ENCODE measurements around the gene SLC12A7.

SLC12A7 gene

DNA sequence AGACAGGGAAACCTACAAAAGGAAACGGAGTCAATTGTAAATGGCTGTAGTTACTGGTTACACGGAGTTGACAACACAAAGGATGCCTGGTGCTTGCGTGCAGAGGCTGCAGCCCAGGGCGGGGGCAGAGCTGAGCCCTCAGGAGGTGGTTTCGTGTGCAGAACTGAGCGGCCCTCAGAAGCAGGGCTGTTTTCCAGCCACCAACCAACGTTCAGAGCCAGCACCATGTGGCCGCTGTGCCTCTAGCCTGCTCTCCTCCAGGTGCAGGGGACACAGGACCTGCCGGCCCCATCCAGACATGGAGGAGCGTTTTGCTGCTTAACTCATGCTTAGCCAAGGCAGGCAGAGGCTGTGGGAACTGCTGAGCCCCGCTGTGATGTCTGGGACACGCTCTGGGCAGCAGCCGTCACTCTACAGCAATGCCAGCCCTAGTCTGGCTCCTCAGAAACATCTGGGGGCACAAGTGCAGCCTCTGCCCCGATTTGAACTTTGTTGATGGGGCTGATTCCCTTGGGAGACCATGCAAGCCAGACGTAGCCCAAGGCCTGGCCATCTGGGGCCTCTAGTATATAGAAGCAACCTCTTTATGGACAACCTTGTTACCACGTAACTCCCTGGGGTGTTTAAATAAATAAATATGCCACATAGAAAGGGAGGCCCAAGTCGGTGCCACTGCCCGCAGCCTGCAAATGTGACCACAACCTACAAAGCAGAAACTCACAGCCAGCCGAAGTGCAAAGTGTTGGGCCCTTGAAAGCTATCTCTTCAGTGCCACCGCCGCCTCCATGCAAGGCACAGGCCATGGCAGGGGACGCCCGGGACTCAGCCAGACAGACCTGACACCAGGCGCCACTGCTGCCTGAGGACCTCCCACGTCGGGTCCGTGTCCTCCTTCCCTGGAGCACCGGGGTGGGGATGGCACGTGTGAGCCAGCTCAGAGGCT, 61.2 kb downstream of the SLC12A7 start:
- DNase-seq (ENCODE audit: low read depth): no peak

DNA sequence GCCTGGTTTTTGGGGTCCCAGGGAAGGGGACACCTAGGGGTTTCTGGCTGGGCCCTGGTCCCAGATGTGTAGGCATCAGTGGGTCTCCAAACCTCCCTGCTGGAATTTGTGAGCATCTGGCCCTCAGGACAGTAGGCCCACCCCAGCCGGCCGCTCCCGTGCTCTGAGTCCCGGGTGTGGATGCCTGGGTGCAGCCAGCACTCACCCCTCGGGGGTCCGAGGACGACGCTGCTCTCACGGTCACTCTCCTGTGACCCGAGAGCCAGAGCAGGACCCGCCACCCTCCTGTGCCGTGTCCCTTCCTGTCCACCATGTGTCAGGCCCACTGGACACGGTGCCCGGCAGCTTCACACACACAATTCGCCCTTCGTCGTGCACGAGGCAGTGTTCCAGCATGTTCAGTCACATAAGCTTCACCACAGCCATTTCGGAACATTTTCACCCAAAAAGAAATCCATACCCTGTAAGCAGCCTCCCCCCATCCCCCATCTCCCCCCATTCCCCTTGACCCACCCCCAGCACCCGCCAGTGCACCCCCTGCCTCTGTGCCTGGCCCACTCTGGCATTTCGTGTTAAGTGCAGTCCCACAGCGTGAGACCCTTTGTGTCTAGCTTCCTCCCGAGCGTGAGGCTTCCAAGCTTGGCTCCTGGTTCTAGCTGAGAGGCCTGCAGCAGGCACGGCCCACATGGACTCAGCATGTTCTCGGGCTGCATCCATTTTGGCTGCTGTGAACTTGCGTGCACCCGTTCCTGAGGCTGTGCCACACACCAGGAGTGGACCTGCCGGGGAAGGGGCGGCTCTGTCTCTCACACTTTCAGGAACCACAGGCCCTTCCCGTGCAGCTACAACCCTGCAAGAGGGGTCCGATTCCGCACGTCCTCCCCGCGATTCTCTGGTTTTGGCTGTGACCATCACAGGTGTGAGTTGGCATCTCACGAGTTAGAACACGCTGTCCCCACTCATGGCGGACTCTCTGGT, 62.7 kb downstream of the SLC12A7 start:
- DNase-seq (ENCODE audit: low read depth): no peak

DNA sequence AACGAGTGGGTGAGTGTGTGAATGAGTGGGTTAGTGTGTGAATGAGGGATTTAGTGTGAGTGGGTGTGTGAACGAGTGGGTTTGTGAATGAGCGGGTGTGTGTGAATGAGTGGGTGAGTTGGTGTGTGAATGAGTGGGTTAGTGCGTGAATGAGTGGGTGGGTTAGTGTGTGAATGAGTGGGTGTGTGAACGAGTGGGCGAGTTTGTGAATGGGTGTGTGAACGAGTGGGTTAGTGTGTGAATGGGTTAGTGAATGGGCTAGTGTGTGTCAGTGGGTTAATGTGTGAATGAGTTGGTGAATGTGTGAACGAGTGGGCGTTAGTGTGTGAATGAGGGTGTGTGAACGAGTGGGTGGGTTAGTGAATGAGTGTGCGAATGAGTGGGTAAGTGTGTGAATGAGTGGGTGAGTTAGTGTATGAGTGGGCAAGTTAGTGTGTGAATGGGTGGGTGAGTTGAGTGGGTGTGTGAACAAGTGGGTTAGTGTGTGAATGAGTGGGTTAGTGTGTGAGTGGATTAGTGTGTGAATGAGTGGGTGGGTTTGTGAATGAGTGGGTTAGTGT, 63.6 kb downstream of the SLC12A7 start:
- DNase-seq (ENCODE audit: low read depth): no peak

DNA sequence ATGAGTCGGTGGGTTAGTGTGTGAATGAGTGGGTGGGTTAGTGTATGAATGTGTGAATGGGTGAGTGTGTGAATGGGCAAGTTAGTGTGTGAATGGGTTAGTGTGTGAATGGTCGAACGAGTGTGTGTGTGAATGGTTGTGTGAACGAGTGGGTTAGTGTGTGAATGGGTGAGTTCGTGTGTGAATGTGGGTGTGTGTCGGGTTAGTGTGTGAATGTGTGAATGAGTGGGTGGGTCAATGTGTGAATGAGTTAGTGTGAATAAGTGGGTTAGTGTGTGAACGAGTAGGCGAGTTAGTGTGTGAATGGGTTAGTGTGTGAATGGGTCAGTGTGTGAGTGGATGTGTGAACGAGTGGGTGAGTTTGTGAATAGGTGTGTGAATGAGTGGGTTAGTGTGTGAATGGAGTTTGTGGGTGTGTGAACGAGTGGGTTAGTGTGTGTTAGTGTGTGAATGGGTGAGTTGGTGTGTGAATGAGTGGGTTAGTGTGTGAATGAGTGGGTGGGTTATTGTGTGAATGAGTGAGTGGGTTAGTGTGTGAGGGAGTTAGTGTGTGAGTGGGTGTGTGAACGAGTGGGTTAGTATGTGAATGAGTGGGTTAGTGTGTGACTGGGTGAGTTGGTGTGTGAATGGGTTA, 64.4 kb downstream of the SLC12A7 start:
- DNase-seq (ENCODE audit: low read depth): no peak

DNA sequence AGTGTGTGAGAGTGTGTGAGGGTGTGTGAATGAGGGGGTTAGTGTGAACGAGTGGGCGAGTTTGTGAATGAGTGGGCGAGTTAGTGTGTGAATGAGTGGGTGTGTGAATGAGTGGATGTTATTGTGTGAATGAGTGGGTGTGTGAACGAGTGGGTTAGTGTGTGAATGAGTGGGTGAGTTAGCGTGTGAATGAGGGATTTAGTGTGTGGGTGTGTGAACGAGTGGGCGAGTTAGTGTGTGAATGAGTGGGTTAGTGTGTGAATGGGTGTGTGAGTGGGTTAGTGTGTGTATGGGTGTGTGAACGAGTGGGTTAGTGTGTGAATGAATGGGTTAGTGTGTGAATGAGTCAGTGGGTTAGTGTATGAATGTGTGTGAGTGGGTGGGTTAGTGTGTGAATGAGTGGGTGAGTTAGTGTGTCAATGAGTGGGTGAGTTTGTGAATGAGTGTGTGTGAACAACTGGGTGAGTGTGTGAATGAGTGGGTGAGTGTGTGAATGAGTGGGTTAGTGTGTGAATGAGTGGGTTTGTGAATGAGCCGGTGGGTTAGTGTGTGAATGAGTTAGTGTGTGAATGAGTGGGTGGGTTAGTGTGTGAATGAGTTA, 65.8 kb downstream of the SLC12A7 start:
- DNase-seq (ENCODE audit: low read depth): no peak

DNA sequence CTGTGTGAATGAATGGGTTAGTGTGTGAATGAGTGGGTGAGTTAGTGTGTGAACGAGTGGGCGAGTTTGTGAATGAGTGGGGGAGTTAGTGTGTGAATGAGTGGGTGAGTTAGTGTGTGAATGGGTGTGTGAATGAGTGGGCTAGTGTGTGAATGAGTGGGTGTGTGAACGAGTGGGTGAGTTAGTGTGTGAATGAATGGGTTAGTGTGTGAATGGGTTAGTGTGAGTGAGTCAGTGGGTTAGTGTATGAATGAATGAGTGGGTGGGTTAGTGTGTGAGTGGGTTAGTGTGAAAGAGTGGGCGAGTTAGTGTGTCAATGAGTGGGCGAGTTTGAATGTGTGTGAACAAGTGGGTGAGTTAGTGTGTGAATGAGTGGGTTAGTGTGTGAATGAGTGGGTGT, 67.7 kb downstream of the SLC12A7 start:
- DNase-seq (ENCODE audit: low read depth): no peak

DNA sequence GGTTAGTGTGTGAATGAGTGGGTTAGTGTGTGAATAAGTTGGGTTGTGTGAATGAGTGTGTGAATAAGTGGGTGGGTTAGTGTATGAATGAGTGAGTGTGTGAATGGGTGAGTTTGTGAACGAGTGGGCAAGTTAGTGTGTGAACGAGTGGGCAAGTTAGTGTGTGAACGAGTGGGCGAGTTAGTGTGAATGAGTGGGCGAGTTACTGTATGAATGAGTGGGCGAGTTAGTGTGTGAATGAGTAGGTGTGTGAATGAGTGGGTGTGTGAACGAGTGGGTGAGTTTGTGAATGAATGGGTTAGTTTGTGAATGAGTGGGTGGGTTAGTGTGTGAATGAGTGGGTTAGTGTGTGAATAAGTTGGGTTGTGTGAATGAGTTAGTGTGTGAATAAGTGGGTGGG, 68.5 kb downstream of the SLC12A7 start:
- no peak for DNase-seq (ENCODE audit: low read depth)

DNA sequence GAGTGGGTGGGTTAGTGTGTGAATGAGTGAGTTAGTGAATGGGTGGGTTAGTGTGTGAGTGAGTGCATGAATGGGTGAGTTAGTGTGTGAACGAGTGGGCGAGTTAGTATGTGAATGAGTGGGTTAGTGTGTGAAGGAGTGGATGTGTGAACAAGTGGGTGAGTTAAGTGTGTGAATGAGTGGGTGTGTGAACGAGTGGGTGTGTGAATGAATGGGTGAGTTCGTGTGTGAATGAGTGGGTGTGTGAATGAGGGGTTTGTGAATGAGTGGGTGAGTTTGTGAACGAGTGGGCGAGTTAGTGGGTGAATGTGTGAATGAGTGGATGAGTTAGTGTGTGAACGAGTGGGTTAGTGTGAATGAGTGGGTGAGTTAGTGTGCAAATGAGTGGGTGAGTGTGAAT, 69.2 kb downstream of the SLC12A7 start:
- no peak for DNase-seq (ENCODE audit: low read depth)

DNA sequence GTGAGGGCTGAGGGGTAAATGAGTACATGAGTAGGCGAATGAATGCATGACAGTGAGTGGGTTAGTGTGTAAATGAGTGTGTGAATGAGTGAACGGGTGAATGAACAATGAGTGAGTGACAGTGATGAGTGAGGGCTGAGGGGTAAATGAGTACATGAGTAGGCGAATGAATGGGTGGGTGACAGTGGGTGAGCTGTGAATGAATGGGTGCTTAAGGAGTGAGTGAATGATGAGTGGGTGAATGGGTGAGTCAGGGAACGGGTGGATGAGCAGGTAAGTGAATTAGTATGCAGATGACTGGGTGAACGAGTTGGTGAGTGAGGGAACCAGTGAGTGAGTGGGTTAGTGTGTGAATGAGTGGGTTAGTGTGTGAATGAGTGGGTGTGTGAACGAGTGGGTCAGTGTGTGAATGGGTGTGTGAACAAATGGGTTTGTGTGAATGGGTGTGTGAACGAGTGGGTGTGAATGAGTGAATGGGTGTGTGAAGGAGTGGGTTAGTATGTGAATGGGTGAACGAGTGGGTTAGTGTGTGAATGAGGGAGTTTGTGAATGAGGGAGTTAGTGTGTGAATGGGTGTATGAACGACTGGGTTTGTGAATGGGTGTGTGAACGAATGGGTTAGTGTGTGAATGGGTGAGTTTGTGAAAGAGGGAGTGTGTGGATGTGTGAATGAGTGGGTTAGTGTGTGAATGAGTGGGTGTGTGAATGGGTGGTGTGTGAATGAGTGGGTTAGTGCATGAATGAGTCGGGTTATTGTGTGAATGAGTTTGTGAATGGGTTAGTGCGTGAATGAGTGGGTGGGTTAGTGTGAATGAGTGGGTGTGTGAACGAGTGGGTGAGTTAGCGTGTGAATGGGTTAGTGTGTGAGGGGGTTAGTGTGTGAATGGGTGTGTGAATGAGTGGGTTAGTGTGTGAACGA, 70.4 kb downstream of the SLC12A7 start:
- no peak for DNase-seq (ENCODE audit: low read depth)

DNA sequence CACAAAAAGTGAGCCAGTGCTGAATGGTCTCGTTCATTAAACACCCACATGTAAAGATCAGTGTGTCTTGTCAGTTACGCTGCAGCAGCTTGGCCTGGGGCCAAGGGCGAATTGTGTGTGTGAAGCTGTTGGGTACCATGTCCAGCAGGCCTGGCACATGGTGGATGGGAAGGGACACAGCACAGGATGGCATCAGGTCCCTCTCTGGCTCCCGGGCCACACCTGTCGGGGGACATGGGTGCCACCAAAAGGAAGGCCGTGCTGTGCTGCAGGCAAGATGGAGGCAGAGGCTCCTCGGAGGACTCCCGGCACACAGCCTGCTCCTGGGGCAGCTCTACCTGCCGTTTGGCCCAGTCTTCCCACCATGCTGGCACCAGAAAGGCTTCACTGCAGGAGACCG, 71.3 kb downstream of the SLC12A7 start:
- no peak for DNase-seq (ENCODE audit: low read depth)

DNA sequence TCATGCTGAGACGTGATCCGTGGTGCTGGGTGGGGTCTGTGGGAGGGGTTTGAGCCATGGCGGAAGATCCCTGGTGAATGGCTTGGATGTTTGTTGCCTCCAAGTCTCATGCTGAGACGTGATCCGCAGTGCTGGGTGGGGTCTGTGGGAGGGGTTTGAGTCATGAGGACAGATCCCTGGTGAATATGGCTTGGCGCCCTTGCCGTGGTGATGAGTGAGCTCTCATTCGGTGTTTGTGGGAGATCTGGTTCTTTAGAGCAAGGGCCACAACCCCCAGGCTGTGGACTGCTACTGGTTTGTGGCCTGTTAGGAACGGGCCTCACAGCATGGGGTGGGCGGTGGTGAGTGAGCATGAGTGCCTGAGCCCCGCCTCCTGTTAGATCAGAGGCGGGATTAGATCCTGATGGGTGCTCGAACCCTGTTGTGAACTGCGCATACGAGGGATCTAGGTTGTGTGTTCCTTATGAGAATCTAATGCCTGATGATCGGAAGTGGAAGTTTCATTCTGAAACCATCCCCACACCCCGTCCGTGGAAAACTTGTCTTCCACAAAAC, 72.1 kb downstream of the SLC12A7 start:
- no peak for DNase-seq (ENCODE audit: low read depth)

DNA sequence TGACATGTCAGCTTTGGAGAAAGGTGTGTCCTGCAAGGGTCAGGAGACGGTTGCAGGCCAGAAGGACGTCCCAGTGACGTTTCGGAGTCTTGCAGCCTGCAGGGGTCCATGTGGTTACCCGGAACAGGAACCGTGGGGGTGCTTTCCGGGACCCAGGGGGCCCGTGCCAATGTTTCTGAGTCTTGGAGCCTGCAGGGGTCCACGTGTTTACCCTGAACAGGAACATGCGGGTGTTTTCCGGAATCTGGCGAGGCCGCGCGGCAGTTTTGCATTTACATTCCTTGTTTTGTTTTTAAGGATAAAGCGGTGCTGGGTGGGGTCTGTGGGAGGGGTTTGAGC, 72.7 kb downstream of the SLC12A7 start:
- DNase-seq (ENCODE audit: low read depth): no peak

DNA sequence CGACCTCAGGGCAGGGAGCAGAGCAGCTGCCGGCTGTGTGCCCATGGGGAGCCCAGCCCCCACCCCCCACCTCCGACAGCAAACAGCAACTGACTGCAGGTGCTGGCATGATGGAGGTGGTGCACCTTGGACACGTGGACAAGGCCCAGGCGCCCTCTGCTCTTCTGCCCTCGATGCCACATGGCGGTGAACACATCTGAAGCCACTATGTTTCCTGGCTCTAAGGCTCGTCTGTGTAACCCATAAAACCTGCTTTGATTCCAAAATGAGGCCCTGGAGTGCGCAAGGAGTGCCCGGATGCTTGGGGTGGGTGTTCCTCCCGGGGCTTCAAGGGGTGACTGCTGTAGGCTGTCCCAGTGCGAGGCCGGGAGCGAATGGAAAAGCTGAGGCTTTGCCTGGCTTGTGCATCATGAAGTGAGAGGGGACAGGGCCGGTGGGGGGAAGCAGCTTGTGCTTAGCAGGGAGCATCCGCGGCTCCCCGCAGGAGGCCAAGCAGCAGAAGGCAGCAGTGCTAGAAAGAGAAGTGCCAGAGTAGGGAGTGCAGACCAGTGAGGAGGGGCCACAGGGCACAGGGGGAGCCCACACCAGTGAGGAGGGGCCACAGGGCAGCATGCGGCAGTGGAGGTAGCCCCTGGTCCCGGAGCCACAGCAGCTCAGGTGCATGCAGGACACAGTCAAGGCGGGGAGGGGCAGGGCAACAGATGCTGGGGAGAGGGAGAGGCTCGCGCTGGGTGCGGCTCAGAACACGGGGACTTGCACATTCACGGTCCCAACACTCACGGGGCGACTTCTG, 73.2 kb downstream of the SLC12A7 start:
- no peak for DNase-seq (ENCODE audit: low read depth)

DNA sequence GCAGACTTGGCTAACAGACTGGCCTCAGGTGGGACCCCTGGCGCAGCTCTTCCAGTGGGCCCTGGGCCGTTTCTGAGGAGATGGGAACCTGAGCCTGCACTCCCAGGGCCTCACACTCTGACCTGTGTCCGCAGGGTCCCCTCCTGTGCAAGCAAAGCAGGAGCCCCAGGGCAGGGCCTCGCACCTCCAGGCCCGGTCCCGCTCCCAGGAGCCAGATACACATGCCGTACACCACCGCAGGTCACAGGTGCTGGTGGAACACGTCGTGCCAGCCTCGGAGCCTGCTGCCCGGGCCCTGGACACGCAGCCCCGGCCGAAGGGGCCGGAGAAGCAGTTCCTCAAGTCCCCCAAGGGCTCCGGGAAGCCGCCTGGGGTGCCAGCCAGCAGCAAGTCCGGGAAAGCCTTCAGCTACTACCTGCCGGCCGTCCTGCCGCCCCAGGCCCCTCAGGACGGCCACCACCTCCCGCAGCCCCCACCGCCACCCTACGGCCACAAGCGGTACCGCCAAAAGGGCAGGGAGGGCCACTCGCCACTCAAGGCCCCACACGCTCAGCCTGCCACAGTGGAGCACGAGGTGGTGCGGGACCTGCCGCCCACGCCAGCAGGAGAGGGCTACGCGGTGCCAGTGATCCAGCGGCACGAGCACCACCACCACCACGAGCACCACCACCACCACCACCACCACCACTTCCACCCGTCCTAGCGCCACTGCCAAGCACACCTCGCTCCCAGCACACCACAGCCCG, 74.0 kb downstream of the SLC12A7 start:
- DNase-seq (ENCODE audit: low read depth): no peak

DNA sequence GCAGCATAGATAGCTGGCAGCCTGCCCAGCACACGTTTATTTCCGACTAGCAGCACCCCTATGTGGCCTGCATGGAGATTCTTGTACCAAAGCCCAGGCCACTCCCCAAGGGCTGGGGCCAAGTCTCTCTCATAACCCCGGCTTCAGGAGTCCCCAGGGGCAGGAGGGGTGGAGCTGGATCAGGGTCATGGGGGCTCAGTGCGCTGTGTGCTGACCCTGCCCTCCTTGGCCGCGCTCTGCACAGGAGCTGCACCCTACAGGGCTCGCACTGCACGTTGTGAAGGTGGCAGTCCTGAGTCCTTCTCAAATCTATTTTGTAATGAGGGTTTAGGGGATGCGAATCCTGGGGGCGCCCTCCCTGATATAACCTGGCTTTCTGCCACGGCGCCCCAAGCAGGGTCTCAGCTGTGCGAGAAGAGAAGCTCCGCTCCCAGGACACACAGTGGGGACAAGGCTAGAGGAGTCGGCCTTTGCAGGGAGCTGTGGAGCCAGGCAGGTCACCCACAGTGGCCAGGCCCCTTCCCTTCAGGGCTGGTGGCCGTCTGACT, 74.7 kb downstream of the SLC12A7 start:
- no peak for DNase-seq (ENCODE audit: low read depth)

DNA sequence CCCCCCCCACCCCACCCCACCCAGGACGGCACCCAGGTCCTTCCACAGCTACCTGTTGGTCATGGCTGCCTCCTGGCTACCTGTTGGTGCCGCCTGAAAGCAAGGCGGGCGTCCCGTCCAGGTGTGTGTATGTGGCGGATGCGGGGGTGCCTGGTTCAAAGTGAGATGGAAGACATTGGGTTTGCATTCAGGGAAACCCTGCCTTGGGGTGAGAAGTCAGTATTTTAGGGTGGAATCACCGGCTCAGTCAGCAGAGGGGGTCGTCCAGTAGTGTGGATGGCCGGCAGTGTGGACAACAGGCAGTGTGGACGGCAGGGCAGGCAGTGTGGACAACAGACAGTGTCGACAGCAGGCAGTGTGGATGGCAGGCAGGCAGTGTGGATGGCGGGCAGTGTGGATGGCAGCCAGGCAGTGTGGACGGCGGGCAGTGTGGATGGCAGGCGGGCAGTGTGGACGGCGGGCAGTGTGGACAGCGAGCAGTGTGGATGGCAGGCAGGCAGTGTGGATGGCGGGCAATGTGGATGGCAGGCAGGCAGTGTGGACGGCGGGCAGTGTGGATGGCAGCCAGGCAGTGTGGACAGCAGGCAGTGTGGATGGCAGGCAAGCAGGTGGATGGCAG, 75.2 kb downstream of the SLC12A7 start:
- DNase-seq (ENCODE audit: low read depth): no peak

DNA sequence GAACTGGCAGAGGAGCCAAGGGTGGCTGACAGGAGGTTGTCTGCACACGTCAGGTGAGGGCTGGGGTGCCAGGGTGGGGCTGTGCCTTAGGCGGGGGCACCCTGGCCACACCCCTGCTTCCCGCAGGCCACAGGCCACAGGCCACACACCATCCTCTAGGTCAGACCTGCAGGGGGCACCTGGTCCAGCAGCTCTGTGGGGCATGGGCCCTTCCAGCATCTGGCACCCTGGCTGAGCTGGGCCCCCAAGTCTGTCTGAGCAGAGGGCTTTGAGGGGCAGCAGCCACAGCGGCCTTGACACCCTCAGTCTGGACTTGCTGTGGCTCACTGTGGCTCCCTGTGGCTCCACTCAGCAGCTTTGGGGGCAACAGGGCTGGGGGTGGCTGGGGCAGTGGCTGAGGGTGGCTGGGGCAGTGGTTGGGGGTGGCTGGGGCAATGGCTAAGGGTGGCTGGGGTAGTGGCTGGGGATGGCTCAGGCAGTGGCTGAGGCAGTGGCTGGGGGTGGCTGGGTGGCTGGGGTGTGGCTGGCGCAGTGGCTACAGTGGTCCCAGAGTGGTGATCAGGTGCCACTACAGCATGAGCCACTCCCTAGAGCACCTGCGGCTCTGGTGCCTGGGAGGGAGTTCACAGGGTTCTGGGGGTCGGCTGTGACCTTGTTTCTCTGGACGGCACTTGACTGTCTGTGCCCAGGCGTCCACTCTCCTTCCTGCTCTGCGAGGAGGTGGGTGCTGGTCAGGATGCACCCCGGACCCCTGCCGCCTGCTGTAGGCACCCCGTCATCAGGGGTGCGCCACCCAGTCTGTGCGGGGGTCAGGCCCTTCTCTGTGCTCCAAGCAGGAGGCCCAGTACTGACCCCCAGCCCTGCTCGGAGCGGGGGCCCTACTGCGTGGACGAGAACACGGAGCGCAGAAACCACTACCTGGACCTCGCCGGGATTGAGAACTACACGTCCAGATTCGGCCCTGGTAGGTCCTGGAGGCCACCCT, 76.2 kb downstream of the SLC12A7 start:
- no peak for DNase-seq (ENCODE audit: low read depth)
